HG03175 (cell line): ENCODE results near the gene KRTAP4-8.
"Not testable (repeated sequence)": the region's sequence is repeated elsewhere in the genome, so short reads cannot be mapped to it uniquely, and the experiment has no call there.

Experiments
- ATAC-seq: cut with Tn5 transposase; IDR thresholded peaks from one replicate; pipeline ENCODE4 v1.9.1; 2021; ENCODE audit warnings: mild to moderate bottlenecking, moderate library complexity; ENCODE audit not compliant: unreplicated experiment

Gene KRTAP4-8

DNA sequence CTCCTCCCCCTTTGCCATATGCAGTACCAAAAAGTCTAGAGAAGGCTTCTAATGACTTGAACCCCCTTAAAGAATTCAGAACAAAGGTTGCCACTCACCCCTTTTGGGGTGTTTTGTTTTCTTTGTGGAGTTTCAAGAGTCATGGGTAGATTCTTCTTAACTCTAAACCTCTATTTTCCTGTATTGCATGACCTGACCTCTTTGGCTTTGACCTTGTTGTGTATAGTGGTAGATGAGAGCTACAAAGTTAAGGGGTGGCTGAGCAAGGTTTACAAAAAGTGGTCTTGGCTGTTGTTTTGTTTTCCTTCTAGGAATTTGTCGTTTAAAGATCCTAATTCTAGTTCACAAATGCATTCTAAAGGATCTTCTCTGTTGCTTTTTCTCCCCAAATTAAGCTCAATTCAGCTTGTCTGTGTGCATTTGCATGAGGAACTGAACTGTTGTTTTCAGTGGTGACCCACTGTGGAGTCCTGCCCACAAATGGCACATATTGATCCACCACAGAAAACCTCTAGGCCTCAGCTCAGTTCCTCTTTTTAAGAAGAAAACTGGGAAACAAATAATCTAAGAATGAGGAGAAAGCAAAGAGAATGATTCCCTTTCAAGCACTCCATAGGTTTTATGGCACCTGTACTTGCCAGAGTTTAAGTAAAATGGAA is 10.9 kb upstream of the KRTAP4-8 start:
- not testable (repeated sequence) for ATAC-seq

DNA sequence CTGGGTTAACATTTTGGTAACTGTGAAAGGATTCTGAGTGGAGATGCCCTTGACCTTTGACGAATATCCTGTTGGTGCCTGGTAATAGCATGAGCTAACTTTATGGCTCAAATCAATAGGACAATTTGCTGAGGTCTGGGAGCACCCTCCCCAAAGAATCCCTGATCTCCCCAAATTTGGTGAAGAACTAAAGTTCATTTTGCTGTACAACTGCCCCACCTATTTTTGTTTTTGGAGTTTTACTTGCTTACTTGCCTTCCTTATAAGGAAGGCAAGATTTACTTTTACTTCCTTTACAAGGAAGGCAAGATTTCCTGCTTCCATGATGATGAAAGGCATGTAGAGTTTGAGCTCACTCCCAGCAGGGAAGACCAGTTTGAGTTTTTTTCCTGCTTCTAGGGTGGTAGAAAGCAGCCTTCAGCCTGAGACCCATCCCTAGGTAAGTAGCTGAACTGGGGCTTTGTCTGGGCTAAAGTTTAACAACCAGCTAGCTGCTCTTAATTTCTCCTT is 10.1 kb upstream of the KRTAP4-8 start:
- ATAC-seq = no peak

GRCh38 chr17:41105347-41105746 is 7.4 kb upstream of the KRTAP4-8 start, which contains the start of gene KRTAP4-9:
Gene KRTAP4-9 (plus strand): TSS chr17:41105389. CDS start chr17:41105389, 0 bp downstream.
- not testable (repeated sequence) for ATAC-seq

- ATAC-seq = not testable (repeated sequence)
Measured at GRCh38 chr17:41104386-41105038, 6.6 kb upstream of the KRTAP4-8 start.

DNA sequence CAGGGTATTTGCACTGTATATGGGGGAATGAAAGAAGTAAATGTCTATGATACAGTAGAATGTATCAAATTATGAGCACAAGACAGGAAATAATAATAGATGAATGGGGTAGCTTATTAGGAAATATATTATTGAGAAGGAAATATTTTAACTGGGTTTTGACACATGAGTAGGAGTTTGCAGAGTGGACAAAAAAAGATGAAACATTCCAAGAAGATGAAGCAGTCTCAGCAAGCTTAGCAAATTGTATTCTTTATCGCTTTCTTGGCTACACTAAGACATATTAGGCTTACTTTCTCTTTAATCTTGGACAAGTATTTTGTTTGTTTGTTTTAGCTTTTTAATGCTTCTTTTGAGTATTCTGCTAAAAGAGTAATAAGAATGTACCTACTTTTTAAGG is 6.0 kb upstream of the KRTAP4-8 start:
- ATAC-seq = no peak

DNA sequence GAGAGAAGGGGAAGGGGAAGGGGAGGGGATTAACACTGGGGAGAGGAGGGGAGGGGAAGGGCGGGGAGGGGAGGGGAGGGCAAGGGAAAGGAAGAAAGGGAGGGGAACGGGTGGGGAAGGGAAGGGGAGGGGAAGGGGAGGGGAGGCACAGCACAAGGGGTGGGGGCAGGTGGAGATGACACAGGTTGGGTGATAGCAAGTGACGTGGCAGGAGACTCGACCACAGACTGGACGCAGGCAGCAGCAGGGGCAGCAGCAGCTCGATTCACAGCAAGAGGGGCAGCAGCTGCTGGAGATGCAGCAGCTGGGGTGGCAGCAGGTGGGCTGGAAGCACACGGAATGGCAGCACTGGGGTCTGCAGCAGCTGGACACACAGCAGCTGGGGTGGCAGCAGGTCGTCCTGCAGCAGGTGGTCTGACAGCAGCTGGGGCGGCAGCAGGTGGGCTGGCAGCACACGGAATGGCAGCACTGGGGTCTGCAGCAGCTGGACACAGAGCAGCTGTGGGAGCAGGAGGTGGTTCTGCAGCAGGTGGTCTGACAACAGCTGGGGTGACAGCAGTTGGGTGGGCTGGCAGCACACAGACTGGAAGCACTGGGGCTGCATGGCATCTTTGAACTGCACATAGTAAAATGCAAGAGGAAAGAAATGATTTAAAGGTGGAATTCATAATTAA is 3.8 kb upstream of the KRTAP4-8 start, which contains the start of gene KRTAP4-16:
Gene KRTAP4-16, minus strand, starts transcription at position 624 of the 674 bp plus-strand sequence. Its CDS starts 0 bp downstream, at position 624.
- ATAC-seq = no peak

DNA sequence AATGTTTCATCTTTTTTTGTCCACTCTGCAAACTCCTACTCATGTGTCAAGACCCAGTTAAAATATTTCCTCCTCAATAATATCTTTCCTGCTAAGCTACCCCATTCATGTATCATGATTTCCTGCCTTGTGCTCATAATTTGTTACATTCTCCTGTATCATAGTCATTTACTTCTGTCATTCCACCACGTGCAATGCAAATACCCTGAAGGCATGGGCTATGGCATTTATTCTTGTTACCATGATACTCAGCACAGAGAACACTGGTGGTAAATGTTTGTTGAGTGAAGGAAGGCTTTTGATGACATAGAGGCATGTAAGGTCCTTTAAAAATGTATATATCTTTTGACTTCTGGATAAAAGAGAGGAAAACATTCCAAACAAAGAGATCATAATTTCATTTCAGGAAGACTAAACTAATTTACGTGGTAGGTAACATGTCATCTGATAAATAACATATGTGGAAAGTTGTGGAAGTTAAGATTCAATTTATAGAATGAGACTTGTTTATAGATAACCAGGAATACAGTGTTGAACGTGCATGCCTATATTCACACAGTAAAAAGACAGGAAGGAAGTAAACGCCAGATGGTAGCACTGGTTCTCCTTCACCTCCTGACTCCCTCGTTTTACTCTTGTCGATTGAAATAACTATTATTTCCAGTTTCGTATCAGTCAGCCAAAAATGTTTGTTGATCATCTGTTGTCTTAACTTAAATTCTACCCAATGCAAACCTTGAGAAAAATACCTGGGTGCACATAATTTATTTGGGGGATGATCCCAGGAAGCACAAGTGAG is 1.9 kb upstream of the KRTAP4-8 start:
- not testable (repeated sequence) for ATAC-seq

DNA sequence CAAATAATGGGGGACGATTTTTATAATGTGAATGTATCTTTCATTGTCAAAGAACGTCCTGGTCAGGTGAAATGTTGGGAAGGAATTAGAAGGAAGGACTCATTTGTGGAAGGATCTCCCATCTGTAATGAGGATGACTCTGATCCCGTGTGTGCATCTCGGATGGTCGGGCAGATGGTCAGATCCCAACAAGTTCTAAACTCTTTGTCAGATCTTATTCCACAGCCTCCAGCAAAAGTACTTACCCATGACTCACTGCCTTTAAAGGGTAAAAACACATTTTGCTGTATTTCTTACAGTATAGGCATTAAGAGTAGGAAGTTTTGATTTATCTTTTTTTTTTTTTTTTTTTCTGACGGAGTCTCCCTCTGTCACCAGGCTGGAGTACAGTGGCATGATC is 539 bp upstream of the KRTAP4-8 start:
- no peak for ATAC-seq

GRCh38 chr17:41096055-41096454 is 1.9 kb downstream of the KRTAP4-8 start:
- ATAC-seq = no peak

GRCh38 chr17:41088760-41089352 is 9.1 kb downstream of the KRTAP4-8 start:
- ATAC-seq = not testable (repeated sequence)

DNA sequence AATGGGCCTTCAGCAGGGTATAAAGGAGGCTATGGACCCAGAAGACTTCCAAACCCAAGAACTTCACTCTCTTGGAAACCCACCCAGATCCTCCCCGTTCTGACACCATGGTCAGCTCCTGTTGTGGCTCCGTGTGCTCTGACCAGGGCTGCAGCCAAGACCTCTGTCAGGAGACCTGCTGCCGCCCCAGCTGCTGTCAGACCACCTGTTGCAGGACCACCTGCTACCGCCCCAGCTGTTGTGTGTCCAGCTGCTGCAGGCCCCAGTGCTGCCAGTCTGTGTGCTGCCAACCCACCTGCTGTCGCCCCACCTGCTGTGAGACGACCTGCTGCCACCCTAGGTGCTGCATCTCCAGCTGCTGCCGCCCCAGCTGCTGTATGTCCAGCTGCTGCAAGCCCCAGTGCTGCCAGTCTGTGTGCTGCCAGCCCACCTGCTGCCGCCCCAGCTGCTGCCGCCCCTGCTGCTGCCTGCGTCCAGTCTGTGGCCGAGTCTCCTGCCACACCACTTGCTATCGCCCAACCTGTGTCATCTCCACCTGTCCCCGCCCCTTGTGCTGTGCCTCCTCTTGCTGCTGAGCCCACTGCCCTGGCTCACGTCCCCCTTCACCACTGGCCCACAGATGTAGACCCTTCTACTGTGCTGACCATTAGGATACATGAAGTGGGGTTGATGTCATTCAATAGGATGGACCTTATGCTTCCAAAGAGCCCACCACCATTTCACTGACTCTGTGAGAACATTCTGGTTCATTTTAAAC is 13.7 kb downstream of the KRTAP4-8 start, which contains the start of gene KRTAP4-7:
Gene KRTAP4-7, plus strand, starts transcription at position 51 of the 757 bp plus-strand sequence. Its CDS starts 57 bp downstream, at position 108.
- ATAC-seq = not testable (repeated sequence)

DNA sequence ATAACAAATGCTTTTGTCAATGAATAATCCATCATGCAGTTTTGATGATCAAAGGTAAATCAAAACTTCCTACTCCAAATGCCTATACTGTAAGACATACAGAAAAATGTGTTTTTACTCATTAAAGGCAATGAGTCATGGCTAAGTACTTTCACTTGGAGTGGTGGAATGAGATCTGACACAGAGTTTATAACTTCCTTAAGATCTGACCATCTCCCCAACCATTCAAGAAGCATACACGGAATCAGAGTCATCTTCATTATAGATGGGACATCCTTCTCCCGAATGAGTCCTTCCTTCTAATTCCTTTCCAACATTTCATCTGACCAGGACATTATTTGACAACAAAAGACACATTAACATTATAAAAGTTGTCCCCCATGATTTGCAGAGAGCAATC is 14.5 kb downstream of the KRTAP4-8 start:
- not testable (repeated sequence) for ATAC-seq

- ATAC-seq = no peak
Measured at GRCh38 chr17:41082626-41083025, 15.3 kb downstream of the KRTAP4-8 start.

- ATAC-seq = no peak
Measured at GRCh38 chr17:41076788-41077187, 21.2 kb downstream of the KRTAP4-8 start.

DNA sequence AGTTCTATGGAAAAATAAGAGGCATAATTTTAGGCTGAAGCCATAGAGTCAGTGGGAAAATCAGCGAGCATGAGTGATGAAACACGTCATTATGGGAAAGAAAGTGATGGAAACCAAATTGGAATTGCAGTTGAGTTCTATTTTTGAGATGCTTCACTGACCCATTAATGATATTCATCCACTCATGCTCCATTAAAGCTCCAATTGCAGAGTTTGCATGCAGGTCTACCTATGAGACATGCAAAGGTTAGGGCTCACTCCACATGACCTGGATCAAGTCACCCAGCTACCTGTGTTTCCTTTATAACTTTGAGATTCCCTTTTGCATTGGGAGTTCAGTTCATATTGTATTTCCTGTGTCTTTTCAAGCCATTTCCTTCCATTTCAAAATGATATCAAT is 24.3 kb downstream of the KRTAP4-8 start:
- no peak for ATAC-seq

DNA sequence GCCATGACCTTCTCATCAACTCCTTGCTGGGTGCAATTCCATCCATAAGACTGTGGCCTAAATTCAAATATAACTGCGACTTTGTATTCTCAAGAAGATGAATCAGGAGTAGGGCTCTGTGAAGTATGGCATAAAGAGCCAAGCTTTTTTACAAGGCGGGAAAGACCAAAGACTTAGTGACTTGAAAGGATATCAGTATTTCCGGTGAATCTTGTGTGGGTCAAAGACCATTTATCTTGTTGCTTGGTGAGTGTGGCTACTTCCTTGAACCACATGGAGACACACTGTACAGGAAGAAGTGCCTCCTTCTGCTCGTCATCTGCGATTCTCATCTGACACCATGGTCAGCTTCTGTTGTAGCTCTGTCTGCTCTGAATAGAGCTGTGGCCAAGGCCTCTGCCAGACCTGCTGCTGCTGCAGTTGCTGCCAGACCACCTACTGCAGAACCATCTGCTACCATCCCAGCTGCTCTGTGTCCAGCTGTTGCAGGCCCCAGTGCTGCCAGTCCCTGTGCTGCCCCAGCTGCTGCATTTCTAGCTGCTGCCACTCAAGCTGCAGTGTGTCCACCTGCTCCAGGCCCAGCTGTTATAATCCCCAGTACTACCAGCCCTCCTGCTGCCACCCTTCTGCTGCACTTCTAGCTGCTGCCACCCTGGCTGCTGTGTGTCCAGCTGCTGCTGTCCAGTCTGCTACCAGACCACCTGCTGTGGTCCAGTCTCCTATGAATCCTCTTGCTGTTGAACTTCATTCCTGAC is 26.2 kb downstream of the KRTAP4-8 start:
- ATAC-seq = no peak

DNA sequence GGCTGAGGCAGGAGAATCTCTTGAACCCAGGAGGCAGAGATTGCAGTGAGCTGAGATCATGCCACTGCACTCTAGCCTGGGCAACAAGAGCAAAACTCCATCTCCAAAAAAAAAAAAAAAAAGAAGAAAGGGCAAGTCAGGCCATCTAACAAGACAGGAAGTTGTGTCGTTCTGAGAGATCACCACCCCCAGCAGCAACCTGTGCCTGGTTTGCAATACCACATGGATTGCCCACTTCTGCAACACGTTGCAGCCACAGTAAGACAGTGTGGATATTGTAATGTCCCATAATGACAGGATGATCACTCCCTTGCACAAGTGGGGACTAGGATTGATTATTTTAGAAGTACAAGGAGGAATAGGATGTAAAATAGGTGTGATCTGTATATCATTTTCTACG is 28.9 kb downstream of the KRTAP4-8 start:
- no peak for ATAC-seq

- ATAC-seq = no peak
Measured at GRCh38 chr17:41067281-41067680, 30.7 kb downstream of the KRTAP4-8 start.
